SK-N-SH treated with all-trans-retinoic acid at 6 μM for 48 hours (cell line): ENCODE measurements around the gene TOP2B.

Source experiments
- ATAC-seq: fragments of 200-7000 bp; cut with Tn5 transposase; 3 replicates; pipeline ENCODE4 v1.9.1; 2020; ENCODE audit warnings: mild to moderate bottlenecking, moderate library complexity
- ARNTL ChIP-seq: fragments of 450-650 bp; formaldehyde crosslinking; IDR thresholded peaks from 2 replicates; pipeline ENCODE4 v1.5.0; 2020; ENCODE audit warnings: low read depth, mild to moderate bottlenecking, moderate library complexity, borderline replicate concordance
- BACH2 ChIP-seq: fragments of 250-450 bp; sonication (Bioruptor Pico); IDR thresholded peaks from 2 replicates; pipeline ENCODE4 v1.9.0; 2021; ENCODE audit warnings: mild to moderate bottlenecking, borderline replicate concordance
- CSDC2 ChIP-seq: fragments of 250-450 bp; sonication (Bioruptor Pico); IDR thresholded peaks from 2 replicates; pipeline ENCODE4 v1.5.0; 2020; ENCODE audit warnings: mild to moderate bottlenecking, moderate library complexity
- GLIS3 ChIP-seq: fragments of 250-450 bp; sonication (Bioruptor Pico); IDR thresholded peaks from 2 replicates; pipeline ENCODE4 v1.5.0; 2020; ENCODE audit warnings: mild to moderate bottlenecking, moderate library complexity
- ISL1 ChIP-seq: fragments of 250-450 bp; sonication (Bioruptor Pico); IDR thresholded peaks from 2 replicates; pipeline ENCODE4 v2.1.2; 2022; ENCODE audit warnings: mild to moderate bottlenecking, moderate library complexity
- PPARA ChIP-seq: fragments of 250-450 bp; sonication (Bioruptor Pico); IDR thresholded peaks from 2 replicates; pipeline ENCODE4 v1.5.0; 2020; ENCODE audit warnings: mild to moderate bottlenecking, borderline replicate concordance
- RARB ChIP-seq: fragments of 250-450 bp; sonication (Bioruptor Pico); IDR thresholded peaks from 2 replicates; pipeline ENCODE4 v1.8.0; 2021; ENCODE audit warnings: mild to moderate bottlenecking, moderate library complexity
- SNAI2 ChIP-seq: fragments of 250-450 bp; sonication (Bioruptor Pico); IDR thresholded peaks from 2 replicates; pipeline ENCODE4 v1.5.0; 2020; ENCODE audit warnings: mild to moderate bottlenecking, moderate library complexity
- TCF4 ChIP-seq: fragments of 250-450 bp; sonication (Bioruptor Pico); IDR thresholded peaks from 2 replicates; pipeline ENCODE4 v1.8.0; 2021; ENCODE audit warnings: mild to moderate bottlenecking, moderate library complexity, borderline replicate concordance
- TOX ChIP-seq: fragments of 250-450 bp; sonication (Bioruptor Pico); IDR thresholded peaks from 2 replicates; pipeline ENCODE4 v1.8.0; 2021; ENCODE audit warnings: mild to moderate bottlenecking, moderate library complexity, borderline replicate concordance
- ZC3H10 ChIP-seq: fragments of 250-450 bp; sonication (Bioruptor Pico); IDR thresholded peaks from 2 replicates; pipeline ENCODE4 v1.5.1; 2021; ENCODE audit warnings: mild to moderate bottlenecking, moderate library complexity
- ZFP3 ChIP-seq: fragments of 250-450 bp; sonication (Bioruptor Pico); IDR thresholded peaks from 2 replicates; pipeline ENCODE4 v1.5.0; 2020; ENCODE audit warnings: mild to moderate bottlenecking, moderate library complexity
- ZFP30 ChIP-seq: fragments of 450-650 bp; formaldehyde crosslinking; IDR thresholded peaks from 2 replicates; pipeline ENCODE4 v1.5.0; 2022; ENCODE audit warnings: mild to moderate bottlenecking, moderate library complexity
- ZNF565 ChIP-seq: fragments of 450-650 bp; formaldehyde crosslinking; conservative IDR thresholded peaks from 2 replicates; pipeline ENCODE4 v1.5.0; 2020; ENCODE audit warnings: low read depth, mild to moderate bottlenecking, moderate library complexity
- ZNF70 ChIP-seq: fragments of 450-650 bp; formaldehyde crosslinking; IDR thresholded peaks from 2 replicates; pipeline ENCODE4 v1.5.0; 2020; ENCODE audit warnings: mild to moderate bottlenecking, moderate library complexity
- ZNF8 ChIP-seq: fragments of 450-650 bp; formaldehyde crosslinking; IDR thresholded peaks from 2 replicates; pipeline ENCODE4 v1.5.0; 2020; ENCODE audit warnings: mild to moderate bottlenecking, moderate library complexity
- TF ChIP-seq, protein P1 (sequence below): fragments of 250-450 bp; sonication (Bioruptor Pico); IDR thresholded peaks from 2 replicates; pipeline ENCODE4 v1.8.0; 2020; ENCODE audit warnings: mild to moderate bottlenecking, moderate library complexity, borderline replicate concordance
- TF ChIP-seq, protein P2 (sequence below): fragments of 250-450 bp; sonication (Bioruptor Pico); IDR thresholded peaks from 2 replicates; pipeline ENCODE4 v1.5.0; 2020; ENCODE audit warnings: mild to moderate bottlenecking, moderate library complexity
- TF ChIP-seq, protein P3 (sequence below): fragments of 250-450 bp; sonication (Bioruptor Pico); IDR thresholded peaks from 2 replicates; pipeline ENCODE4 v1.5.1; 2020; ENCODE audit warnings: low read depth, mild to moderate bottlenecking, moderate library complexity
- TF ChIP-seq, protein P4 (sequence below): fragments of 250-450 bp; sonication (Bioruptor Pico); IDR thresholded peaks from 2 replicates; pipeline ENCODE4 v1.5.1; 2021; ENCODE audit warnings: mild to moderate bottlenecking, moderate library complexity

The TOP2B gene

DNA sequence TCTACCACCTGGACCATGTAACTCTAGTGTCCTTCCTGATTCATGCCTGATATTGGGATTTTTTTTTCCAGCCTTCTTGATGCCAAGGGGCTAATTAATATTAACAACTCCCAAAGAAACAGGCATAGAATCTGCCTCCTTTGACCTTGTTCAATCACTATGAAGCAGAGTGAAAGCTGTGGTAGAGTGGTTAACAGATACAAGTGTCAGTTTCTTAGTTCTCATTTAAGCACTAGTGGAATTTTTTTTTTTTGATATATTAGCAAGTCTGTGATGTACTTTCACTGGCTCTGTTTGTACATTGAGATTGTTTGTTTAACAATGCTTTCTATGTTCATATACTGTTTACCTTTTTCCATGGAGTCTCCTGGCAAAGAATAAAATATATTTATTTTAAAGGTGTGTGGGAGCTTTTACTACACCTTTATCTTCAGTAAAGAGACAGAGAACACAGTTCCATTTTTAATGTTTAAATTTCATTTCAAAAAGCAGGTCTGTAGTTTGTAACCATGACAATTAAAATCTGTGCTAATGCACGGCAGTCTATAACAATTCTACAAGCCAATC, 67.1 kb downstream of the TOP2B start:
- no peak for TF ChIP-seq GLIS3 (CRISPR knock-in tag)
- TF ChIP-seq ARNTL (CRISPR knock-in tag), result no peak
- TF ChIP-seq, protein P1, sequence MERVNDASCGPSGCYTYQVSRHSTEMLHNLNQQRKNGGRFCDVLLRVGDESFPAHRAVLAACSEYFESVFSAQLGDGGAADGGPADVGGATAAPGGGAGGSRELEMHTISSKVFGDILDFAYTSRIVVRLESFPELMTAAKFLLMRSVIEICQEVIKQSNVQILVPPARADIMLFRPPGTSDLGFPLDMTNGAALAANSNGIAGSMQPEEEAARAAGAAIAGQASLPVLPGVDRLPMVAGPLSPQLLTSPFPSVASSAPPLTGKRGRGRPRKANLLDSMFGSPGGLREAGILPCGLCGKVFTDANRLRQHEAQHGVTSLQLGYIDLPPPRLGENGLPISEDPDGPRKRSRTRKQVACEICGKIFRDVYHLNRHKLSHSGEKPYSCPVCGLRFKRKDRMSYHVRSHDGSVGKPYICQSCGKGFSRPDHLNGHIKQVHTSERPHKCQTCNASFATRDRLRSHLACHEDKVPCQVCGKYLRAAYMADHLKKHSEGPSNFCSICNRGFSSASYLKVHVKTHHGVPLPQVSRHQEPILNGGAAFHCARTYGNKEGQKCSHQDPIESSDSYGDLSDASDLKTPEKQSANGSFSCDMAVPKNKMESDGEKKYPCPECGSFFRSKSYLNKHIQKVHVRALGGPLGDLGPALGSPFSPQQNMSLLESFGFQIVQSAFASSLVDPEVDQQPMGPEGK, result no peak
- TF ChIP-seq RARB (CRISPR knock-in tag), result no peak
- TF ChIP-seq SNAI2, result no peak
- TF ChIP-seq, protein P2, sequence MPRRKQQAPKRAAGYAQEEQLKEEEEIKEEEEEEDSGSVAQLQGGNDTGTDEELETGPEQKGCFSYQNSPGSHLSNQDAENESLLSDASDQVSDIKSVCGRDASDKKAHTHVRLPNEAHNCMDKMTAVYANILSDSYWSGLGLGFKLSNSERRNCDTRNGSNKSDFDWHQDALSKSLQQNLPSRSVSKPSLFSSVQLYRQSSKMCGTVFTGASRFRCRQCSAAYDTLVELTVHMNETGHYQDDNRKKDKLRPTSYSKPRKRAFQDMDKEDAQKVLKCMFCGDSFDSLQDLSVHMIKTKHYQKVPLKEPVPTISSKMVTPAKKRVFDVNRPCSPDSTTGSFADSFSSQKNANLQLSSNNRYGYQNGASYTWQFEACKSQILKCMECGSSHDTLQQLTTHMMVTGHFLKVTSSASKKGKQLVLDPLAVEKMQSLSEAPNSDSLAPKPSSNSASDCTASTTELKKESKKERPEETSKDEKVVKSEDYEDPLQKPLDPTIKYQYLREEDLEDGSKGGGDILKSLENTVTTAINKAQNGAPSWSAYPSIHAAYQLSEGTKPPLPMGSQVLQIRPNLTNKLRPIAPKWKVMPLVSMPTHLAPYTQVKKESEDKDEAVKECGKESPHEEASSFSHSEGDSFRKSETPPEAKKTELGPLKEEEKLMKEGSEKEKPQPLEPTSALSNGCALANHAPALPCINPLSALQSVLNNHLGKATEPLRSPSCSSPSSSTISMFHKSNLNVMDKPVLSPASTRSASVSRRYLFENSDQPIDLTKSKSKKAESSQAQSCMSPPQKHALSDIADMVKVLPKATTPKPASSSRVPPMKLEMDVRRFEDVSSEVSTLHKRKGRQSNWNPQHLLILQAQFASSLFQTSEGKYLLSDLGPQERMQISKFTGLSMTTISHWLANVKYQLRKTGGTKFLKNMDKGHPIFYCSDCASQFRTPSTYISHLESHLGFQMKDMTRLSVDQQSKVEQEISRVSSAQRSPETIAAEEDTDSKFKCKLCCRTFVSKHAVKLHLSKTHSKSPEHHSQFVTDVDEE, result no peak
- TF ChIP-seq ZNF8, result no peak
- no peak for TF ChIP-seq BACH2 (CRISPR knock-in tag)
- TF ChIP-seq TOX (CRISPR knock-in tag), result no peak
- TF ChIP-seq ZC3H10 (CRISPR knock-in tag), result no peak
- TF ChIP-seq ZFP30 (CRISPR knock-in tag), result no peak
- TF ChIP-seq ZNF70, result no peak
- TF ChIP-seq, protein P3, sequence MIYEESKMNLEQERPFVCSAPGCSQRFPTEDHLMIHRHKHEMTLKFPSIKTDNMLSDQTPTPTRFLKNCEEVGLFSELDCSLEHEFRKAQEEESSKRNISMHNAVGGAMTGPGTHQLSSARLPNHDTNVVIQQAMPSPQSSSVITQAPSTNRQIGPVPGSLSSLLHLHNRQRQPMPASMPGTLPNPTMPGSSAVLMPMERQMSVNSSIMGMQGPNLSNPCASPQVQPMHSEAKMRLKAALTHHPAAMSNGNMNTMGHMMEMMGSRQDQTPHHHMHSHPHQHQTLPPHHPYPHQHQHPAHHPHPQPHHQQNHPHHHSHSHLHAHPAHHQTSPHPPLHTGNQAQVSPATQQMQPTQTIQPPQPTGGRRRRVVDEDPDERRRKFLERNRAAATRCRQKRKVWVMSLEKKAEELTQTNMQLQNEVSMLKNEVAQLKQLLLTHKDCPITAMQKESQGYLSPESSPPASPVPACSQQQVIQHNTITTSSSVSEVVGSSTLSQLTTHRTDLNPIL (CRISPR knock-in tag), result no peak
- no peak for TF ChIP-seq PPARA
- TF ChIP-seq, protein P4, sequence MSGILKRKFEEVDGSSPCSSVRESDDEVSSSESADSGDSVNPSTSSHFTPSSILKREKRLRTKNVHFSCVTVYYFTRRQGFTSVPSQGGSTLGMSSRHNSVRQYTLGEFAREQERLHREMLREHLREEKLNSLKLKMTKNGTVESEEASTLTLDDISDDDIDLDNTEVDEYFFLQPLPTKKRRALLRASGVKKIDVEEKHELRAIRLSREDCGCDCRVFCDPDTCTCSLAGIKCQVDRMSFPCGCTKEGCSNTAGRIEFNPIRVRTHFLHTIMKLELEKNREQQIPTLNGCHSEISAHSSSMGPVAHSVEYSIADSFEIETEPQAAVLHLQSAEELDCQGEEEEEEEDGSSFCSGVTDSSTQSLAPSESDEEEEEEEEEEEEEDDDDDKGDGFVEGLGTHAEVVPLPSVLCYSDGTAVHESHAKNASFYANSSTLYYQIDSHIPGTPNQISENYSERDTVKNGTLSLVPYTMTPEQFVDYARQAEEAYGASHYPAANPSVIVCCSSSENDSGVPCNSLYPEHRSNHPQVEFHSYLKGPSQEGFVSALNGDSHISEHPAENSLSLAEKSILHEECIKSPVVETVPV (CRISPR knock-in tag), result no peak
- TF ChIP-seq ZFP3 (CRISPR knock-in tag), result no peak
- no peak for TF ChIP-seq TCF4
- TF ChIP-seq CSDC2 (CRISPR knock-in tag), result no peak
- no peak for TF ChIP-seq ZNF565
- no peak for ATAC-seq

DNA sequence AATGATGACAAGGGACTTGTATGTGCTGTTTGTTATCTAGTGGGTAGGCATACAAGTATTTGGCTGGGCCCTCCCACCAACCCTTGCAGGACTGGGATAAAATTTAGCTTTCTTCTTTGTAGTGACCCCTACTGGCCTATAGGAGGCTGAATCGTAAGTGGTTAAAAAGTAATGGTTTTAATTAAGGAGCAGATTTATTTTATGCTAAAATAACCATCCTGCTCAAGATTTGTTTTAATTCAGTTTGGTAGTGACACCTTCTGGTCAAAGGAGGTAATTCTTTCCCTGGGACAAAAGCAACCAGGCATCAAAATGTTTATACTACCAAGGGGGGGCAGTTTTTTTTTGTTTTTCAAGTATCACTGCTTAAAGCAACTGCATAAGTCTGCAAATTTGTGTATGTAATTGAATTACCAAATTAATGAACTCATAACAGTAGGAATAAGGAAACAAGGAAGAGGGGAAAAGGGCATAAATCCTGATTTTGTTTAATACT, 70.7 kb downstream of the TOP2B start:
- no peak for TF ChIP-seq CSDC2 (CRISPR knock-in tag)
- no peak for TF ChIP-seq SNAI2
- TF ChIP-seq, protein P1, result peak; percentile 24; the same call in 1 of the 2 replicates
- 0 out of 2 replicates have a peak, but pooled peaks have one; percentile 13 for TF ChIP-seq GLIS3 (CRISPR knock-in tag)
- peak; percentile 28; the same call in 1 of the 2 replicates for TF ChIP-seq TCF4
- TF ChIP-seq ISL1, result no peak
- no peak for TF ChIP-seq ZFP3 (CRISPR knock-in tag)
- TF ChIP-seq, protein P2, result no peak; the same call in 1 of the 2 replicates
- TF ChIP-seq, protein P3 (CRISPR knock-in tag), result no peak
- peak; percentile 83 for ATAC-seq
